GM19324 (cell line): Measurements from ENCODE around the gene PPP1R13B.

ENCODE experiments used
- ATAC-seq: cut with Tn5 transposase; IDR thresholded peaks from one replicate; pipeline ENCODE4 v1.9.1; 2021; ENCODE audit warnings: mild to moderate bottlenecking, moderate library complexity; ENCODE audit not compliant: unreplicated experiment, low FRiP score

Gene PPP1R13B

DNA sequence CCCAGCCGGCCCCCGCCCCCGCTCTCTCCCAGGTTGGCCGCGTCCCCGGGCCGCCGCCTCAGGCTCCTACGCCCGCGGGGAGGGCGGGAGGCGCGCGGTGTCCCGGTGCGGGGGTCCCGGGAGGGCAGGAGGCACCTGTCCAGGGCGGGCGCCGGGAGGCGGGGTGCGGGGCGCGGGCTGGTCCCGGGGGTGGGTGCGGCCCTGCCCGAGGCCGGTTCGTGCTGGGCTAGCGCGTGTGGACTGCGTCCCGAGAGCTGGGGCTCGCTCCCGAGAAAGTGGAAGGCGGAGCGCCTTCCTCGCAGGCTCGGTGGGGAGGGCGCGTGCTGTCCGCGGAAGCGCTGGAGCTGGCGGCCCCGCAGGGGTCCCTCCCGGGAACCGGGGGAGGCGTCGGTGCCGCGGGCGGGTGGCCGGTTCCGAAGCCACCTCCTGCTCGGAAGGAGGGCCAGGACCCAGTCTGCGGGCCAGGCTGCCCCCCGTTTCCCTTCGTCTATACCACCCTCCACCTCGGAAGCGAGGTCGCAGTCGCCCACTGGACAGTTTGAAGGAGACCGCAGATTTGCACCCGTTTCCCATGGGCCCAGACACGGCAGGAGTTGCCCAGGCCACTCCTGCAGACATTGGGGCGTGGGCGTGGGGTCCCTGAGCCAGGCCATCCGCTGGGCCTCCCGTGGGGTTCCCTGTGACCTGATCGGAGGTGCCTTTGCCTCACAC is 131.1 kb downstream of the PPP1R13B start:
- ATAC-seq = no peak

GRCh38 chr14:103715052-103716000 is 132.0 kb downstream of the PPP1R13B start, which contains the start of the genes XRCC3 and ZFYVE21:
Gene XRCC3, minus strand, starts transcription at chr14:103715451. Its CDS starts 4,364 bp downstream, at chr14:103711087.
Gene ZFYVE21, plus strand, starts transcription at chr14:103715810. Its CDS starts 32 bp downstream, at chr14:103715842.
- peak; percentile 95 for ATAC-seq

GRCh38 chr14:103714063-103714724 is 133.2 kb downstream of the PPP1R13B start:
- ATAC-seq = no peak

DNA sequence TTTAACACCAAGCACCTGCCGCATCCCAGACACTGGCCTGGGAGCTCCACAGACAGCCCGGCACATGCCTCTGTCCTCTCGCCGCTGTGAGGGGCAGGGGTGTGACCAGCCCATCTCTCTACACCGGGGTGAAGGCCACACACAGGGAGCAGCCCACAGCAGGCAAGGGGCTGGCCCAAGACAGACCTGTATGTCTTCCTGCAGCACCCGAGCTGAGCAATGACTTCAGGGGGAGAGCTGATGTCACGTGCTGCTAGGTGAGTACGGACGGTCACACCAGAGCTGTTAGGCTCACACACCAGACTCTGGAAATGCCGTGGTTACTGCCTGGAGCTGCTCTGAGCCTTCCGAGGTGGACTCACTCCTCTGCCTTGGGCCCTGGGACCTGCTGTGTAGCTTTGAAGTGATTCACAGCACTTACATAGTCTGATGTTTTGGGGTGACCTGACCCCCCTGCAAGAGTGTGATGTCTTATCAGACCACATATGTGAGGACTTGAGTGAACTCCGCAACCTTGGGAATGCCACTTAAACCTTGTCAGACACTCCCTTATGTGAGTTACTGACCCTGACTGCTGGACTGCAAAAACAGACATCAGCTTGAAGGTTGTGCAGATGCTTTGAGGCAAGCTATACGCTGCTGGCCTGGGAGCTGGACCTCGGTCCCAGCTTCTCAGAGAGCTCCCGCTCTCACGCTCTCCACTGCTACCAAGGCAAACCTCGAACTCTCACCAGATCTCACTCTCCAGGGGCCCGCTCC is 133.9 kb downstream of the PPP1R13B start:
- ATAC-seq = no peak

GRCh38 chr14:103712633-103713247 is 134.6 kb downstream of the PPP1R13B start:
- no peak for ATAC-seq

DNA sequence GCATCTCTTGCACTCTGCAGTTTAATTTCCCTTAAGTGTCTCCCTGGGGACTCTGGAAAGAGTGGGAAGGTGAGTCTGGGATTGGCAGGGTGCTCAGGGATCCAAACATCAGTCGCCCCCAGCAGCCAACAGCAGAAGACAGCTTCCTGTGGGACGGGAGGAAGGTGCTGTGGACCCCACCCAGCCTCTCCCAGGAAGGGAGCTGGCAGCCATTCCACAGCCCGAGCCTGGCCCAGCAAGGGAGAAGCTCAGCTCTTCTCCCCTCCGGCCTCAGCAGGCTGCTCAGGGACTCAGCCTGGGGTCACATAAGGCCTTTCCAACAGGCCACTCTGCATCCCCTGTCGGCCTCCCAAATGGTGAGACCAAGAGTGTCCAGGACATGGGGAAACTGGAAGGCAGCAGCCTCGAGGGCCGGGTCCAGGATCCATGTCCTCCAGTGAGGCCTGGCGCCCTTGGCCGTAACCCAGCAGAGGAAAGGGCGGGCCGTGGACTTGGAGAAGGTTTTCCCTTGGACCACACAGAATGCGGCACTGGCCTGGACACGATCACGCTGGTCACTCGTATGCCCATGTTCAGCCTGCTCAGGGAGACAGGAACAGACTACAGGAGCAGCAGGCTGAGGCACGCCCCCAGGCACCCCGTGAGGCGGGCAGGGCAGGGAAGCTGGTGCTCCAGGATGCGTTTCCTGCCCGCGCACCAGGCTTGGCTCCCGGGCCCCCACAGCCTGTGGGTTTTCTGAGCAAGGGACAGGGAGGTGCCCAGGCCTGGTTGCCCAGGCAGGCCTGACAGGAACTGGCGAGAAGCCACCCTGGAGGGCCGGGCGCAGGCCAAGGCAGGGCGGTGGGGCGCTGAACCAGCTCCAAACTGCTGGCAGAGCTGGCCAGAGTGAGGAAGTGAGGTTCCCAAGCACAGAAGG is 135.6 kb downstream of the PPP1R13B start:
- ATAC-seq = no peak

DNA sequence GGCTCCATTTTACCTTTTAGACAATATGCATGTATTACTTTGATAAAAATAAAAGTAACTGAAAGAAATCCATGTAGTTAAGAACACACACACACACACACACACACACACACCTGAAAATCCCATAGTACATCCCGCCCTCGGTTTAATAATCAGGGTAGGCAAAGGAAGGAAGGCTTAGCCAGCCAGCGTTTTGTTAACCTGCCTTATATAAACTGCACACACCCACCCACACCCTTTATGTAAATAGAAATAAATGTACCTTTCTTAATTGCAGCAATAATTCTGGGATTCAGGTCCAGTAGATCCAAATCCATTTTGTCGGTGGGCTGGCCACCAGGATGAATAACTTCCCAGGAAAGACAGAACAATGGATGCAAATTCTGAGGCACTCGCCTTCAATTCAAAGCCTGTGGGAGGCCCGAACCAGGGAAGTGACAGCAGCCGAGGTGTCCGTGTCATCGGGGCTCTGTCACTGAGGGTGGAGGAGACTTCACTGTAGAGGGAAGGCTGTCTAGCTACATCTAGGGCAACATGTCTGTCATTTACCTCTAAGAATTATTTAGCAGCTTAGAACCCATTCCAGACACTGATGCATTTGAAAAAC is 136.5 kb downstream of the PPP1R13B start:
- ATAC-seq = no peak

- no peak for ATAC-seq
These were observed 137.6 kb downstream of the PPP1R13B start for GRCh38 chr14:103709814-103710213.

GRCh38 chr14:103708750-103709187 is 138.6 kb downstream of the PPP1R13B start:
- no peak for ATAC-seq

- no peak for ATAC-seq
These were observed 139.8 kb downstream of the PPP1R13B start for GRCh38 chr14:103707329-103708263.

DNA sequence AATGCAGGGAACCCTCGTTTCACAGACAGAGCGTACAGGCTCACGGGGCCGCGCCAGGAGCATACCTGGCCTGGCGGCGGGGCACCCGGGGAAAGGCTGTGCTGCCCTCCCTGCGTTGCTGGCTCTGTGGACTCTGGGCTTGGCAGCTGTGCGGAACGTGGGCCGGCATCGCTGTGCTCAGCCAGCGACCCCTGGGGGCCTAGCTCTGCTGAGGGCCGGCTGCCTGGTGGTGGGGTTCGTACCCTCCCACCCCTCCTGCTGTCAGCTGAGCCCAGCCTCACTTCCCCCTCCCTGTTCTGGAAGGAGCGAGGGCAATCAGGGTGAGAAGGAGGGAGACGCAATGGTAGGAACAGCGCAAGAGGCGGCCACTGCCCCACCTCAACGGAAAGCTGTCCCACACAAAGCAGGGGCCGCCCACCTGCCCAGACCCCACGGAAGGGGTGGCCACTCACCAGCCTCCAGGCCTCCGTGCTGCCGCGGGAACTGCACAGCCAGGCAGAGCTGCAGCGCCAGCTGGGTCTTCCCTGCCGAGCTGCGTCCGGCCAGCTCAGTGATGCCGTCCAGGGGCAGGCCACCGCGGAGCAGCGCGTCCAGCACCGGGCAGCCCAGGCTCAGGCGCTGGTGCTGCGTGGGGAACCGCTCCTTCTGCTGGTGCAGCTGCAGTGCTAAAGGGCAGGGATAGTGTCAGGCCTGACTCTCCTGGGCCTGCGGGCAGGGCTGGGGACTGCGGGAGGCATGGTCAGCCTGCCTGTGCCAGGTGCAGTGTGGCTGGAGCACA is 140.6 kb downstream of the PPP1R13B start:
- no peak for ATAC-seq

DNA sequence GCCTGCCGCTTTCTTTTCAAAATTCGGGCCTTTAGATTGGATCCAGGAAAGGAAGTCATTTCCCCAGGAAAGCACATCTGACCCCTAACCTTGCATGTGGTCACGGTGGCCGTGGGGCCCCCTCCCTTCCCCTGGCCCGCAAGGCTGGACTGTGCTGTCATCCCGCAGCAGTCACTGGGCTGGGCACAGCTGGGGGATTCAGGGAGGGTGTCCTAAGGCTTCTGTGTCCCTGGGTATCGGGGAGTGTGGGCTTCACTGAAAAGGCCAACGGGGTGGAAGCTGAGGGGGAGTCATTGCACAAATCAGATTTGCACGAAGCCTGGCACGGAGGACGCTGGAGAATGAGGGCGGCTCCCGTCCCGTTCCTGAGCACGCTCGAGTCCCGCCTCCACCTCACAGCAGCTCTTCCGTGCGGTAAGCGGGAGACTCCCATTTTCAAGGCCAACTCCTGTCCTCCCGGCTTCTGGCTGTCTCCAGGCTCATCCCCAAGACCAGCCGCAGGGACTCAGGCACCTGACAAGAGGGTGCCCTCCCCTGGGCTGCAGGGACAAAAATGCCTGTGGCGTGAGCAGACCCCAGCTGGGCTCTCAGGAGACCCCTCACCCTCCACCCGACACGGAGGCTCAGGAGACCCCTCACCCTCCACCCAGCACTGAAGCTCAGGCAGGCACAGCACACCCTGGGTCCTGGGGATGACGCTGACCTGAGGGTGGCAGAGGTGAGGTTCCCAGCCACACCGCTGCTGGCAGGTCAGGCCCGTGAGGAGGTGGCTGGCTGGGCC is 141.7 kb downstream of the PPP1R13B start:
- ATAC-seq = no peak

- no peak for ATAC-seq
These were observed 142.3 kb downstream of the PPP1R13B start for GRCh38 chr14:103705118-103705503.

DNA sequence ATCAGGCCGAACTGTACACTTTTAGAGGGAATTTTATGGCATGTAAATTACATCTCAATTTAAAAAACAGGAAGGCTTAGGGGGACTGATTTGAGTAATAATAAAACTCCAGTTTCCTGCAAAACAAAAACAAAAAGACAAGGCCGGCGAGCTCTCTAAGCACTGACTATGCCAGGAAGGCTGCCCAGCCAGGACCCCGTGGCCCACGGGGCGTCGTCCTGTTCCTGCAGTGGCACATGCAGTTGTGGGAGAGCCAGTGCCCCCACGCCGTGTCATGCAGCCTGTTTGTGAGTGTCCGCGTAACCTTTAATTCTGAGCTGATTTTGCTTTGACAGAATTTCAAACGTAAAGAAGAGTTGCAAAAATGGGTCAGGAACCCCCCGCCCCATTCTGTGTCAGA is 142.7 kb downstream of the PPP1R13B start:
- no peak for ATAC-seq
